GM18498 (cell line): ENCODE data around the gene GNPDA1.

Experiments
- ATAC-seq: cut with Tn5 transposase; IDR thresholded peaks from one replicate; pipeline ENCODE4 v1.9.1; 2021; ENCODE audit warnings: mild to moderate bottlenecking, moderate library complexity; ENCODE audit not compliant: unreplicated experiment

Gene GNPDA1

GRCh38 chr5:141958546-141959172 is 54.2 kb downstream of the GNPDA1 start:
- ATAC-seq, result no peak

GRCh38 chr5:141958113-141958512 is 54.7 kb downstream of the GNPDA1 start, which contains the start of gene PCDH12:
PCDH12 (minus strand) TSS chr5:141958202; CDS start chr5:141957851, 351 bp downstream.
- ATAC-seq, result no peak

GRCh38 chr5:141957367-141957996 is 55.3 kb downstream of the GNPDA1 start:
- no peak for ATAC-seq

DNA sequence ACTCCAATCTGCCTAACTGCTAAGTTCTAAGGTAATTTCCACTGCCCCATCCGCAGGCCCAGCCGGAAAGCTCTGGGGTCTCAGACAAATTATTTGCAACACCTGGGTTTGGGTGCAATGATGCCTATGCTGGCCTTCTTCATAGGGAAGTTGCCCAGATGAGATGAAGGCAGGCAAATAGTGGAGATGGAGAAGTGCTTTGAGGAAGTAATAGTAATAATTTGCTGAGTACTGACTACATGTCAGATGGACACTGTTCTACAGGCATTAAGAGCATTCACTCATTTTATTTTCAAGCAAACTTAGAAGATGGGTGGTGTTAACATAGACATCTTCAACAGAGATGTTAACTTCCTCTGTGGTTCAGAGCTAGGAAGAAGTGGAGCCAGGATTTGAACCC is 58.6 kb downstream of the GNPDA1 start:
- no peak for ATAC-seq

DNA sequence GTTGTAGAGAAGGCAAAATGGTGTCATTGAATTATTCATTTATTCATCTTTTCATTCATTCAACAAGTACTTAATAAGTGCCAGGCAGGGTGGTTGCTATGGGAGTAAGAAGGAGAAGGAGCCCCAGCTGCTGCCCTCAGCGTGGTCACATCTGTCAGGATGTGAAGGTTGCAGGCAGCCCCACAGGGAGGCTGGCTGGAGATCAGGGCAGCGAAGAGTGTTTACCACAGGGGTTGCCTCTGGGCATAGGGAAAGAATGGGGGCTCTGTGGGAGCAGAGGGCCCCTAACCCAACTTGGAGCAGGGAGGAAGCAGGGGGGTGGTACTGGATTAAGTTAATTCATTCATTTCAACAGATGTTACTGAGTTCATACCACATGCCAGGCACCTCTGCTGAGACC is 60.8 kb downstream of the GNPDA1 start:
- ATAC-seq, result no peak

DNA sequence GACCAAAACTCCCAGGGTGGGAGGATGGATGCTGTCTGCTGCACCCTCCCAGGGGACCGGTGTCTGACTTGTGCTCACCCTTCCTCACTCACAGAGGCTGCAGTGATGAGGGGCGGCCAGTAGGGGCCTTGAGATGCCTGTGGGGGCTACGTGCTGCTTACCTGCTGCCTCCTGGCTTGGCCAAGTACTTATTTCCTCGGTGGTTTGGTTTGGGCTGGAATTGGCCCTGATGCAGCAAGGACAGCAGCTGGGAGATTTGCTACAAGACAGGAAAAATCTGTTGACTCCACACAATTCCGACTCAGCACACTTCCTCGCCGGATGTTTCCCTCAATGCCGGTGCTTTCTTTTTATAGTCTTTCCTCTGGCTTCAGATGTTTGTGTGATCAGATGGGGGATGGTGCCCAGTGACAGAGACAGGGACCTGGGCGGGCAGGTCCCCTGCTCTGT is 61.5 kb downstream of the GNPDA1 start:
- no peak for ATAC-seq
